KMS-11 (cell line): ENCODE results near the gene PRDM2.

Experiments used
- H2AFZ ChIP-seq: fragments of 200-600 bp; sonication (generic); 2 replicates; pipeline ENCODE4 v1.6.1; 2016; ENCODE audit warnings: antibody characterized with exemption, mixed run types, low read depth
- H3K27ac ChIP-seq: fragments of 200-600 bp; sonication (generic); 2 replicates; pipeline ENCODE4 v1.6.1; 2016; ENCODE audit warnings: mild to moderate bottlenecking, mixed run types
- H3K27me3 ChIP-seq: fragments of 200-600 bp; sonication (generic); 2 replicates; pipeline ENCODE4 v1.6.1; 2017; ENCODE audit warnings: mild to moderate bottlenecking, low read depth, mixed run types, moderate library complexity; ENCODE audit not compliant: insufficient read depth
- H3K36me3 ChIP-seq: fragments of 200-600 bp; sonication (generic); 2 replicates; pipeline ENCODE4 v1.6.1; 2017; ENCODE audit warnings: mild to moderate bottlenecking, mixed run types; ENCODE audit not compliant: insufficient read depth
- H3K4me1 ChIP-seq: fragments of 200-600 bp; sonication (generic); 2 replicates; pipeline ENCODE4 v1.6.1; 2016; ENCODE audit warnings: mild to moderate bottlenecking, low read depth, mixed run types; ENCODE audit not compliant: poor library complexity, severe bottlenecking
- H3K4me2 ChIP-seq: fragments of 200-600 bp; sonication (generic); 2 replicates; pipeline ENCODE4 v1.7.0; 2016; ENCODE audit warnings: mild to moderate bottlenecking, mixed run types
- H3K4me3 ChIP-seq: fragments of 200-600 bp; sonication (generic); IDR thresholded peaks from 2 replicates; pipeline ENCODE4 v1.6.1; 2017; ENCODE audit warnings: low read depth, low read length, mixed read lengths; ENCODE audit not compliant: insufficient read depth
- H3K79me2 ChIP-seq: fragments of 200-600 bp; sonication (generic); 2 replicates; pipeline ENCODE4 v1.6.1; 2016; ENCODE audit warnings: low read depth, mixed run types; ENCODE audit not compliant: insufficient read depth
- H3K9ac ChIP-seq: fragments of 200-600 bp; sonication (generic); 2 replicates; pipeline ENCODE4 v1.6.1; 2016; ENCODE audit warnings: mild to moderate bottlenecking, mixed run types
- H4K20me1 ChIP-seq: fragments of 200-600 bp; sonication (generic); 2 replicates; pipeline ENCODE4 v1.6.1; 2016; ENCODE audit warnings: mild to moderate bottlenecking, mixed run types; ENCODE audit not compliant: insufficient read depth
- CTCF ChIP-seq: fragments of 200-600 bp; sonication (generic); conservative IDR thresholded peaks from 2 replicates; pipeline ENCODE4 v1.6.1; 2017; ENCODE audit warnings: low read depth, mild to moderate bottlenecking, antibody characterized with exemption, low read length, moderate library complexity, mixed read lengths

The PRDM2 gene

GRCh38 chr1:13842497-13842896 lies 142.5 kb downstream of the PRDM2 start:
- Histone ChIP-seq H3K36me3 (no peaks in the 10 kb centered on the region), H3K4me1 (no peaks in the 10 kb centered on the region), H3K27ac (no peak overlapping the region), H3K27me3 (no peaks in the 10 kb centered on the region), H3K9ac (no peak overlapping the region), H3K4me2 (no peak overlapping the region), H3K4me3 (no peak overlapping the region), H2AFZ (no peak overlapping the region), H4K20me1 (no peaks in the 10 kb centered on the region), H3K79me2 (no peaks in the 10 kb centered on the region)
- TF ChIP-seq CTCF = no peak

GRCh38 chr1:13851726-13852125 lies 151.7 kb downstream of the PRDM2 start:
- H3K9ac ChIP-seq = no peak overlapping the region
- no peaks in the 10 kb centered on the region for H3K4me1 ChIP-seq
- H4K20me1 ChIP-seq = no peaks in the 10 kb centered on the region
- no peaks in the 10 kb centered on the region for H3K79me2 ChIP-seq
- no peak overlapping the region for H2AFZ ChIP-seq
- H3K27me3 ChIP-seq = no peaks in the 10 kb centered on the region
- no peak overlapping the region for H3K4me2 ChIP-seq
- TF ChIP-seq CTCF = no peak
- H3K36me3 ChIP-seq = no peaks in the 10 kb centered on the region
- no peak overlapping the region for H3K27ac ChIP-seq
- H3K4me3 ChIP-seq = no peak overlapping the region

GRCh38 chr1:13855554-13855953 lies 155.6 kb downstream of the PRDM2 start:
- H3K36me3 ChIP-seq = no peaks in the 10 kb centered on the region
- H3K27ac ChIP-seq = no peak overlapping the region
- no peaks in the 10 kb centered on the region for H3K4me1 ChIP-seq
- no peaks in the 10 kb centered on the region for H3K27me3 ChIP-seq
- no peak overlapping the region for H3K4me3 ChIP-seq
- no peaks in the 10 kb centered on the region for H3K79me2 ChIP-seq
- no peak for TF ChIP-seq CTCF
- no peak overlapping the region for H2AFZ ChIP-seq
- H3K9ac ChIP-seq = no peak overlapping the region
- no peak overlapping the region for H3K4me2 ChIP-seq
- H4K20me1 ChIP-seq = no peaks in the 10 kb centered on the region

GRCh38 chr1:13860031-13860430 lies 160.0 kb downstream of the PRDM2 start:
- Histone ChIP-seq H4K20me1 (no peaks in the 10 kb centered on the region), H3K27me3 (no peaks in the 10 kb centered on the region), H2AFZ (no peak overlapping the region), H3K4me1 (no peaks in the 10 kb centered on the region), H3K36me3 (no peaks in the 10 kb centered on the region), H3K79me2 (no peaks in the 10 kb centered on the region), H3K4me3 (no peak overlapping the region), H3K27ac (no peak overlapping the region), H3K4me2 (no peak overlapping the region), H3K9ac (no peak overlapping the region)
- TF ChIP-seq CTCF = no peak

- Histone ChIP-seq H3K4me2 (no peak overlapping the region), H3K9ac (no peak overlapping the region), H3K79me2 (no peaks in the 10 kb centered on the region), H3K4me1 (no peaks in the 10 kb centered on the region), H2AFZ (no peak overlapping the region), H3K27ac (no peak overlapping the region), H3K36me3 (no peaks in the 10 kb centered on the region), H4K20me1 (no peaks in the 10 kb centered on the region), H3K4me3 (no peak overlapping the region), H3K27me3 (no peaks in the 10 kb centered on the region)
- no peak for TF ChIP-seq CTCF
These were observed 164.8 kb downstream of the PRDM2 start for GRCh38 chr1:13864760-13865159.
